DOHH2 (cell line): ENCODE results near the gene ATP2B2.

Source experiments
- H3F3A ChIP-seq: fragments of 200-600 bp; sonication (generic), shearing (Covaris generic); 2 replicates; pipeline ENCODE4 v1.6.0; 2016; ENCODE audit warnings: antibody characterized with exemption, mild to moderate bottlenecking; ENCODE audit not compliant: control insufficient read depth, insufficient read depth
- H3K27ac ChIP-seq: fragments of 200-600 bp; sonication (generic); 2 replicates; pipeline ENCODE4 v1.5.1; 2014; ENCODE audit warnings: low read depth, mild to moderate bottlenecking, low read length, moderate library complexity
- H3K27me3 ChIP-seq: fragments of 200-600 bp; sonication (generic); 2 replicates; pipeline ENCODE4 v1.6.1; 2014; ENCODE audit warnings: mild to moderate bottlenecking, low read length, mixed read lengths; ENCODE audit not compliant: control insufficient read depth
- H3K36me3 ChIP-seq: fragments of 200-600 bp; sonication (generic); 2 replicates; pipeline ENCODE4 v1.6.1; 2014; ENCODE audit warnings: mild to moderate bottlenecking, low read length, moderate library complexity, mixed read lengths; ENCODE audit not compliant: control insufficient read depth
- H3K4me1 ChIP-seq: fragments of 200-600 bp; sonication (generic); 2 replicates; pipeline ENCODE4 v1.6.1; 2014; ENCODE audit warnings: mild to moderate bottlenecking, low read length, mixed read lengths; ENCODE audit not compliant: control insufficient read depth
- H3K4me2 ChIP-seq: fragments of 200-600 bp; sonication (generic); 2 replicates; pipeline ENCODE4 v1.6.0; 2014; ENCODE audit warnings: mild to moderate bottlenecking, low read length, moderate library complexity
- H3K4me3 ChIP-seq: fragments of 200-600 bp; sonication (generic); 2 replicates; pipeline ENCODE4 v1.5.1; 2014; ENCODE audit warnings: mild to moderate bottlenecking, low read length, mixed read lengths
- H3K79me2 ChIP-seq: fragments of 200-600 bp; sonication (generic); 2 replicates; pipeline ENCODE4 v1.6.1; 2014; ENCODE audit warnings: mild to moderate bottlenecking, low read length, mixed read lengths; ENCODE audit not compliant: control insufficient read depth
- H3K9me2 ChIP-seq: fragments of 200-600 bp; sonication (generic); replicated peaks from 2 replicates; pipeline ENCODE4 v1.6.1; 2014; ENCODE audit warnings: mild to moderate bottlenecking, low read length, mixed read lengths; ENCODE audit not compliant: control insufficient read depth
- H3K9me3 ChIP-seq: fragments of 200-600 bp; sonication (generic); 2 replicates; pipeline ENCODE4 v1.6.1; 2014; ENCODE audit warnings: antibody characterized with exemption, low read length, mixed read lengths; ENCODE audit not compliant: control insufficient read depth, insufficient read depth
- H4K20me1 ChIP-seq: fragments of 200-600 bp; sonication (generic); 2 replicates; pipeline ENCODE4 v1.6.0; 2014; ENCODE audit warnings: low read depth, mild to moderate bottlenecking, antibody characterized with exemption, low read length, moderate library complexity; ENCODE audit not compliant: control insufficient read depth, insufficient read depth
- EZH2phosphoT487 ChIP-seq: fragments of 200-600 bp; sonication (generic); IDR thresholded peaks from 2 replicates; pipeline ENCODE4 v1.6.1; 2017; ENCODE audit warnings: borderline replicate concordance, mild to moderate bottlenecking, antibody characterized with exemption, low read length, moderate library complexity, mixed read lengths
- TF ChIP-seq, protein P1 (sequence below): fragments of 200-600 bp; sonication (generic); IDR thresholded peaks from one replicate; pipeline ENCODE4 v1.5.1; 2014; ENCODE audit warnings: antibody characterized with exemption, mild to moderate bottlenecking, low read depth, low read length; ENCODE audit not compliant: poor library complexity, severe bottlenecking

ATP2B2 gene

DNA sequence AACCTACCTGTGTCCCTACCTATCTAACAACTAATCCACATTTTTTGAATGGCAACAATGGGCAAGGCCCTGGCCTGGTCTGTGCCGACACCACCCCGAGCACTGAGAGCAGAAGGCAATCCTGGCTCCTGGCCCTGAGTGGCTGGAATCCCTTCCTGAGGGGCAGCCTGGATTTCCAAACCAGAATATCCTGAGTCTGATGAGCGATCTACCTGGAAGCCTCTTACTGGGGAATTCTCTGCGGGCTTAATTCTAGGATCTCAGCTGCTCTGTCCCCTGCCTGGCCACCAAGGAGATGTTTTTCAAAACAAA is 22.1 kb downstream of the ATP2B2 start:
- Histone ChIP-seq H3K4me3 (no peak overlapping the region), H3K36me3 (no peaks in the 10 kb centered on the region), H3K27me3 (no peaks in the 10 kb centered on the region), H3K27ac (no peak overlapping the region), H3K9me2 (no peaks in the 10 kb centered on the region), H3K79me2 (no peaks in the 10 kb centered on the region), H4K20me1 (no peaks in the 10 kb centered on the region), H3K4me2 (no peak overlapping the region), H3K9me3 (no peaks in the 10 kb centered on the region), H3F3A (no peaks in the 10 kb centered on the region), H3K4me1 (no peaks in the 10 kb centered on the region)
- TF ChIP-seq, protein P1, sequence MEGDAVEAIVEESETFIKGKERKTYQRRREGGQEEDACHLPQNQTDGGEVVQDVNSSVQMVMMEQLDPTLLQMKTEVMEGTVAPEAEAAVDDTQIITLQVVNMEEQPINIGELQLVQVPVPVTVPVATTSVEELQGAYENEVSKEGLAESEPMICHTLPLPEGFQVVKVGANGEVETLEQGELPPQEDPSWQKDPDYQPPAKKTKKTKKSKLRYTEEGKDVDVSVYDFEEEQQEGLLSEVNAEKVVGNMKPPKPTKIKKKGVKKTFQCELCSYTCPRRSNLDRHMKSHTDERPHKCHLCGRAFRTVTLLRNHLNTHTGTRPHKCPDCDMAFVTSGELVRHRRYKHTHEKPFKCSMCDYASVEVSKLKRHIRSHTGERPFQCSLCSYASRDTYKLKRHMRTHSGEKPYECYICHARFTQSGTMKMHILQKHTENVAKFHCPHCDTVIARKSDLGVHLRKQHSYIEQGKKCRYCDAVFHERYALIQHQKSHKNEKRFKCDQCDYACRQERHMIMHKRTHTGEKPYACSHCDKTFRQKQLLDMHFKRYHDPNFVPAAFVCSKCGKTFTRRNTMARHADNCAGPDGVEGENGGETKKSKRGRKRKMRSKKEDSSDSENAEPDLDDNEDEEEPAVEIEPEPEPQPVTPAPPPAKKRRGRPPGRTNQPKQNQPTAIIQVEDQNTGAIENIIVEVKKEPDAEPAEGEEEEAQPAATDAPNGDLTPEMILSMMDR, result no peak
- no peak for TF ChIP-seq EZH2phosphoT487

DNA sequence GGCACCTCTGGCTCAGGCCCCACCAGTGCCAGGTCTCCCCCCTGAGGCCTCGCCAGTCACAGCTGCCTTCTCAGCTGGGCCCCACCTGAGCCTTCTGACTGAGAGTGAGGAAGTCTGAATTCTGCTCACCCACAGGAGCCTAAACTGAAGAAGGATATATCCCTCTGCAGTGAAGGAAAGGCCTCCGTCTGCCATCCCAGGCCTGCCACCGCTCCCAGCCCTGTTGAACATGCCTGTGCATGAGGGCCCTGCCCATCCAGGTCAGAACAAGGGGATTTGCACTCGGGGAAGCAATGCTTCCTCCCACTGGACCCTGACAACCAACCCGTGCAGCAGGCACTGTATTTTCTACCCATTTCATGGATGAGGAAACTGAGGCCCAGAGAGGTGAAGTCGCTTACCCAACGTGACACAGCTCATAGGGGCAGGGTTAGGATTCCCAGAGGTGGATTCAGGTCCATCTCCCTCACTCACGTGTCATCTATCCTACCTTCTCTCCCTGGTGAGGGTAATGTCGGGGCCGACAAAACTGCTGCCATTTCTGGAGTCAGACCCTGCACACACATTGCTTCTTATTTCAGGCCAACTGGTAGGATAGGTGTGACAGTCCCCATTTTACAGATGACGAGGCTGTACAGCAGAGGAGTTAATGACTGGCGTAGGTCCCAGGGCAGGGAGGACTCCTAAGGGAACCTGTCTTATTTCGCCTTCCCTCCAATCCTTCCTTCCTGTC is 22.6 kb downstream of the ATP2B2 start:
- H3K36me3 ChIP-seq, result no peaks in the 10 kb centered on the region
- no peak overlapping the region for H3K4me3 ChIP-seq
- H3F3A ChIP-seq, result no peaks in the 10 kb centered on the region
- TF ChIP-seq EZH2phosphoT487, result no peak
- TF ChIP-seq, protein P1, result no peak
- no peak overlapping the region for H3K27ac ChIP-seq
- no peaks in the 10 kb centered on the region for H3K9me3 ChIP-seq
- no peak overlapping the region for H3K4me2 ChIP-seq
- H3K9me2 ChIP-seq, result no peaks in the 10 kb centered on the region
- H3K4me1 ChIP-seq, result no peaks in the 10 kb centered on the region
- no peaks in the 10 kb centered on the region for H4K20me1 ChIP-seq
- H3K79me2 ChIP-seq, result no peaks in the 10 kb centered on the region
- H3K27me3 ChIP-seq, result no peaks in the 10 kb centered on the region

DNA sequence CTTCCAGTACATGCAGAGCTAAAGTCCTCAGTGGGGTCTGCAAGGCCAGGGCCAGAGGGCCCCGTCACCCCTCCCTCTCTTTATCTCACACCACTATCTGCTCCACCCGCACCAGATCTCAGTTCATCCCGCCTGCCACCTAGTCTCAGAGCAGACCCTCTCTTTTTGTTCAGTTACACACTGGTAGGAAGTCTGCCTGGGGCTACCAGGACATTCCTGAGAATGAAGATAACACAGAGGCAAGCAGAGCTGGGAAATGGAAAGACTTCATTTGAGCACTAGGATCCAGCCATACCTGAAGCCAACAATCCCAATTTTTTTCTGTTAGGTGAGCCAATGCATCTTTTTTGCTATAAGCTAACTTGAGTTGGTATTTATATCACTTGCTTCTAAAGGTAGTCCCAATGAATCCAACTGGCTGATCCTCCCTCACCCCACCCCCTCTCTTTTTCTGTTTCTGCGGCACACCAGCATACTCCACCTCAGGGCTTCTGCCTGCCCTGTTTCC is 24.5 kb downstream of the ATP2B2 start:
- H3K27ac ChIP-seq, result no peak overlapping the region
- no peaks in the 10 kb centered on the region for H3K36me3 ChIP-seq
- H3K4me2 ChIP-seq, result no peak overlapping the region
- H3K4me1 ChIP-seq, result no peaks in the 10 kb centered on the region
- no peaks in the 10 kb centered on the region for H4K20me1 ChIP-seq
- TF ChIP-seq EZH2phosphoT487, result no peak
- TF ChIP-seq, protein P1, result no peak
- no peaks in the 10 kb centered on the region for H3K79me2 ChIP-seq
- H3K4me3 ChIP-seq, result no peak overlapping the region
- H3K9me2 ChIP-seq, result no peaks in the 10 kb centered on the region
- H3K9me3 ChIP-seq, result no peaks in the 10 kb centered on the region
- H3F3A ChIP-seq, result no peaks in the 10 kb centered on the region
- H3K27me3 ChIP-seq, result no peaks in the 10 kb centered on the region
